ENCODE measurements around the gene RAB8A. TPM values are rescaled to one million over a fixed set of nuclear protein-coding genes. Genes with fewer than 3 reads are reported as not detected.

The RAB8A gene
- total RNA-seq, 1 donor from 2014 or later: 43.3 TPM

DNA sequence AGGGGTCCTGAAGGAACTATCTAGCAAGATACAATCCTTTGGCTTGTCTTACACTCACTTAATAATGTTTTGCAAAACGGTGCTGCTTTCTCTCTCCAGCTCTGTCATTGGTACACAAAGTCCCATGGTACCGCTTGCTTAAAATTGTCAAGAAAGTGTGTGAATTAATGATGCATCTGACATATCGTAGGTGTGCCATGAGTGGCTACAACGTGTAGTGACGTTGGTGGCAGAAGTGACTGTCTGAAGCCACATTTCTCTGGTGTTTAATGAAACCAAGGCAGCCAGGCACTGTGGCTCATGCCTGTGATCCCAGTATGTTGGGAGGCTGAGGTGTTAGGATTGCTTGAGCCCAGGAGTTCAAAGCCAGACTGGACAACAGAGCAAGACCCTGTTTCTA lies 34.4 kb downstream of the RAB8A start:
- DNase-seq (ENCODE audit: low read depth): no peak
- TF ChIP-seq, protein P1, sequence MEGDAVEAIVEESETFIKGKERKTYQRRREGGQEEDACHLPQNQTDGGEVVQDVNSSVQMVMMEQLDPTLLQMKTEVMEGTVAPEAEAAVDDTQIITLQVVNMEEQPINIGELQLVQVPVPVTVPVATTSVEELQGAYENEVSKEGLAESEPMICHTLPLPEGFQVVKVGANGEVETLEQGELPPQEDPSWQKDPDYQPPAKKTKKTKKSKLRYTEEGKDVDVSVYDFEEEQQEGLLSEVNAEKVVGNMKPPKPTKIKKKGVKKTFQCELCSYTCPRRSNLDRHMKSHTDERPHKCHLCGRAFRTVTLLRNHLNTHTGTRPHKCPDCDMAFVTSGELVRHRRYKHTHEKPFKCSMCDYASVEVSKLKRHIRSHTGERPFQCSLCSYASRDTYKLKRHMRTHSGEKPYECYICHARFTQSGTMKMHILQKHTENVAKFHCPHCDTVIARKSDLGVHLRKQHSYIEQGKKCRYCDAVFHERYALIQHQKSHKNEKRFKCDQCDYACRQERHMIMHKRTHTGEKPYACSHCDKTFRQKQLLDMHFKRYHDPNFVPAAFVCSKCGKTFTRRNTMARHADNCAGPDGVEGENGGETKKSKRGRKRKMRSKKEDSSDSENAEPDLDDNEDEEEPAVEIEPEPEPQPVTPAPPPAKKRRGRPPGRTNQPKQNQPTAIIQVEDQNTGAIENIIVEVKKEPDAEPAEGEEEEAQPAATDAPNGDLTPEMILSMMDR (IDR thresholded peaks at IDR 0.05; ENCODE audit: insufficient read depth, low read length, poor library complexity, severe bottlenecking): no peak
- H3K27me3 ChIP-seq (ENCODE audit: control insufficient read depth, insufficient read depth, low read length): no peaks in the 10 kb centered on the region

DNA sequence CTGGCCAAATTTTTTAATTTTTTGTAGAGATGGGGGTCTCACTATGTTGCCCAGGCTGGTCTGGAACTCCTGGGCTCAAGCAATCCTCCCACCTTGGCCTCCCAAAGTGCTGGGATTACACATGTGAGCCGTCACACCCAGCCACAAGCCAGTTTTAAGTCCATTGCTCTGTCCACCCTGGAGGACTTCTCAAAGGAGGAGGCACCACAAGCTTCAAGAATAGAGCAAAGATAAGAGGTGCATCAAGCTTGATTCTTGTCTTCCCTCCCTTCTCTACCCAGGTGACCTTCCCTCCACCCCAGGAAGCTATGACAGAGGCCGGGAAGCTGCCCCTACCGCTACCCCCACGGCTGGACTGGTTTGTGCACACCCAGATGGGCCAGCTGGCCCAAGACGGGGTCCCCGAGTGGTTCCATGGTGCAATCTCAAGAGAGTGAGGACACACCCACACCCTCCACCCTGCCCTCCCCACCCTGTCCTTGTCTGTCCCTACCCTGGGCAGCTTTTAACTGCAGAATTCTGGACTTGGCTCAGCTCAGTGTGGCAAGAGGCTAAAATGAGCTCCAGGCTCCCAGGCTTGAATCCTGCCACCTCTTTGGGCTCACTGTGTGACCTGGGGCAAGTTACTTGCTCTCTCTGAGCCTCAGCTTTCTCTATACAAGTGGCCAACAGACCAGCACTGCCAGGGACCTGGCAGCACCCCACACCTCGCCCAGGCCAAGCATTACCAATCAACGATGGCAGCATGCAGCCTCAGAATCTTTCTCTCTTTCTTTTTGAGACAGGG lies 36.9 kb downstream of the RAB8A start:
- no peaks in the 10 kb centered on the region for H3K27me3 ChIP-seq (ENCODE audit: control insufficient read depth, insufficient read depth, low read length)
- H3K36me3 ChIP-seq (ENCODE audit: control insufficient read depth, insufficient read depth, low read length): no peaks in the 10 kb centered on the region
- no peak overlapping the region for H3K4me3 ChIP-seq (ENCODE audit: low read depth, low read length)
- TF ChIP-seq, protein P1 (IDR thresholded peaks at IDR 0.05; ENCODE audit: insufficient read depth, low read length, poor library complexity, severe bottlenecking): no peak
- DNase-seq (ENCODE audit: low read depth): no peak

More for the DNA sequence above, 34.4 kb downstream of the RAB8A start:
- H3K4me3 ChIP-seq (ENCODE audit: low read depth, low read length): no peak overlapping the region
- no peaks in the 10 kb centered on the region for H3K36me3 ChIP-seq (ENCODE audit: control insufficient read depth, insufficient read depth, low read length)

DNA sequence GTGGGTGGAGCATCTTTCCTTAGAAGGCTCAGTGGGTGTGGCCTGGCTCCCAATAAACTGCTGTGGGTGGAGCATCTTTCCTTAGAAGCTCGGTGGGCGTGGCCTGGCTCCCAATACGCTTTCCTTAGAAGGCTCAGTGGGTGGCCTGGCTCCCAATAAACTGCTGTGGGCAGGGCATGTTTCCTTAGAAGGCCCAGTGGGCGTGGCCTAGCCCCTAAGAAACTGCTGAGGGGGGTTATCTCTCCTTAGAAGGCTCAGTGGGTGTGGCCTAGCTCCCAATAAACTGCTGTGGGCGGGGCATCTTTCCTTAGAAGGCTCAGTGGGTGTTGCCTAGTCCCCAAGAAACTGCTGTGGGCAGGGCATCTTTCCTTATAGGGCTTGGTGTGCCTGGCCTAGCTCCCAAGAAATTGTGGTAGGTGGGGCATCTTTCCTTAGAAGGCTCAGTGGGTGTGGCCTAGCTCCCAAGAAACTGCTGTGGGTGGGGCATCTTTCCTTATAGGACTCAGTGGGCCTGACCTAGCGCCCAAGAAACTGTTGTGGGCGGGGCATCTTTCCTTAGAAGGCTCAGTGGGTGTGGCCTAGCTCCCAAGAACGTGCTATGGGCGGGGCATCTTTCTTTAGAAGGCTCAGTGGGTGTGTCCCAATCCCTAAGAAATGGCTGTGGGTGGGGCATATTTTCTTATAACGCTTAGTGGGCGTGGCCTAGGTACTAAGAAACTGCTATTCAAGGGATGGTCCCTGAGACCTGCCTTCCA lies 42.1 kb downstream of the RAB8A start:
- Histone ChIP-seq H3K4me3 (ENCODE audit: low read depth, low read length) (no peak overlapping the region), H3K36me3 (ENCODE audit: control insufficient read depth, insufficient read depth, low read length) (no peaks in the 10 kb centered on the region), H3K27me3 (ENCODE audit: control insufficient read depth, insufficient read depth, low read length) (no peaks in the 10 kb centered on the region)
- DNase-seq (ENCODE audit: low read depth): no peak
- TF ChIP-seq, protein P1 (IDR thresholded peaks at IDR 0.05; ENCODE audit: insufficient read depth, low read length, poor library complexity, severe bottlenecking): no peak

DNA sequence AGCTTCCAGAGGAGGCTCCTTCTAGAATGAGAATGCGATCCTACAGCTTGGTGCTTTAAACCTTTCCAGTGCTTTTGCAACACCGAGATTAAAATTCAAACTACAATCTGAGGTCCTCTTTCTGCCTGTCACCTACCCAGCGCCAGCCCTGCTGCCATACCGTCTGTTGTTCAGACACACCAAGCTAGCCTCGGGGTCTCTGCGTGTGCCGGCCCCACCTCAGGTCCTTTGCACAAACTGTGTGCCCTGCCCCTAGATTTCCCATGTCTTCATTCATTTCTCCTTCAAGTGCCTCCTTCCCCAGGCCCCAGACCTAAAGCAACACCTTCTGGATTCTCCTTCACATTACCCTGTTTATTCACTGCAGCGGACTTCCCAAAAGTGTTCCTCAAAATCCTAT lies 42.9 kb downstream of the RAB8A start:
- no peak for DNase-seq (ENCODE audit: low read depth)
- no peaks in the 10 kb centered on the region for H3K36me3 ChIP-seq (ENCODE audit: control insufficient read depth, insufficient read depth, low read length)
- TF ChIP-seq, protein P1 (IDR thresholded peaks at IDR 0.05; ENCODE audit: insufficient read depth, low read length, poor library complexity, severe bottlenecking): no peak
- H3K27me3 ChIP-seq (ENCODE audit: control insufficient read depth, insufficient read depth, low read length): no peaks in the 10 kb centered on the region
- no peak overlapping the region for H3K4me3 ChIP-seq (ENCODE audit: low read depth, low read length)

DNA sequence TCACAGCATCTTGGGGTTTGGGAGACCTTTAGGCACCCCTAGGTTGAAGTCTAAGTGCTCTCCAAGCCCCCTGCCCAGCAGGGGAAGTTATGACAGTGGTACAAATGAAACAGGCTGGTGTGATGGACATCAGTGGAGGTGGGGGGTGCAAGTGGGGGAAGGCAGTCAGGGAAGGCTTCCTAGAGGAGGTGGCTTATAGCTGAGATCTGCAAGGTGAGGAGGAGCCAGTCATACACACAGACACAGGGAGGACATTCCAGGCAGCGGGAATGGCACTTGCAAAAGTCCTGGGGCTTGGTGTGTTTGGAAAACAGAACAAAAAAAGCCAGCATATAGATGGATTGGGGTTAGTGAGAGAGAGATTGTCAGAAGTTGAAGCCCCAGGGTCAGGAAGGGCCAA lies 43.4 kb downstream of the RAB8A start:
- DNase-seq (ENCODE audit: low read depth): no peak
- no peaks in the 10 kb centered on the region for H3K36me3 ChIP-seq (ENCODE audit: control insufficient read depth, insufficient read depth, low read length)
- H3K4me3 ChIP-seq (ENCODE audit: low read depth, low read length): no peak overlapping the region
- no peaks in the 10 kb centered on the region for H3K27me3 ChIP-seq (ENCODE audit: control insufficient read depth, insufficient read depth, low read length)
- TF ChIP-seq, protein P1 (IDR thresholded peaks at IDR 0.05; ENCODE audit: insufficient read depth, low read length, poor library complexity, severe bottlenecking): no peak

Measured in kidney epithelial cell (primary cell).